ENCODE data around the gene CRIP1. TPM values are rescaled to one million over a fixed set of nuclear protein-coding genes. Genes with fewer than 3 reads are reported as not detected.

The CRIP1 gene
- total RNA-seq, 1 experiment from 2014 or later: 48.7 TPM

GRCh38 chr14:105525326-105525725 is 38.6 kb downstream of the CRIP1 start:
- ChIA-PET POLR2A (ENCODE audit: unreplicated experiment) (no interaction called here), CTCF (interaction anchor here (0.7 kb wide), 1 partner anchor 318 kb away, joined by 4 read pairs; no protein-coding TSS in a partner anchor)
- Histone ChIP-seq H3K9ac (ENCODE audit: low read length) (no peak overlapping the region), H3K27me3 (ENCODE audit: low read length) (no peaks in the 10 kb centered on the region), H3K4me3 (ENCODE audit: low read length) (no peak overlapping the region), H4K20me1 (ENCODE audit: low read length) (no peaks in the 10 kb centered on the region), H3K4me1 (ENCODE audit: insufficient read depth, low read length) (peaks cover 10% of the 10 kb centered on the region; the same call in 1 of the 2 replicates), H3K36me3 (ENCODE audit: low read depth, low read length) (no peaks in the 10 kb centered on the region), H2AFZ (ENCODE audit: low read length) (no peak overlapping the region), H3K9me3 (ENCODE audit: low read length) (no peaks in the 10 kb centered on the region), H3F3A (ENCODE audit: low read length, unreplicated experiment) (no peaks in the 10 kb centered on the region), H3K9me2 (replicated peaks; ENCODE audit: low read length) (no peaks in the 10 kb centered on the region), H3K79me2 (ENCODE audit: low read length) (peaks cover 9% of the 10 kb centered on the region; the same call in 1 of the 2 replicates), H3K27ac (ENCODE audit: low read length) (no peak overlapping the region), H3K4me2 (ENCODE audit: low read length) (no peak overlapping the region)
- ATAC-seq (no peak), DNase-seq (no peak)
- TF ChIP-seq EZH2 (IDR thresholded peaks at IDR 0.05; ENCODE audit: low read length, unreplicated experiment): no peak
- TF ChIP-seq, protein P1, sequence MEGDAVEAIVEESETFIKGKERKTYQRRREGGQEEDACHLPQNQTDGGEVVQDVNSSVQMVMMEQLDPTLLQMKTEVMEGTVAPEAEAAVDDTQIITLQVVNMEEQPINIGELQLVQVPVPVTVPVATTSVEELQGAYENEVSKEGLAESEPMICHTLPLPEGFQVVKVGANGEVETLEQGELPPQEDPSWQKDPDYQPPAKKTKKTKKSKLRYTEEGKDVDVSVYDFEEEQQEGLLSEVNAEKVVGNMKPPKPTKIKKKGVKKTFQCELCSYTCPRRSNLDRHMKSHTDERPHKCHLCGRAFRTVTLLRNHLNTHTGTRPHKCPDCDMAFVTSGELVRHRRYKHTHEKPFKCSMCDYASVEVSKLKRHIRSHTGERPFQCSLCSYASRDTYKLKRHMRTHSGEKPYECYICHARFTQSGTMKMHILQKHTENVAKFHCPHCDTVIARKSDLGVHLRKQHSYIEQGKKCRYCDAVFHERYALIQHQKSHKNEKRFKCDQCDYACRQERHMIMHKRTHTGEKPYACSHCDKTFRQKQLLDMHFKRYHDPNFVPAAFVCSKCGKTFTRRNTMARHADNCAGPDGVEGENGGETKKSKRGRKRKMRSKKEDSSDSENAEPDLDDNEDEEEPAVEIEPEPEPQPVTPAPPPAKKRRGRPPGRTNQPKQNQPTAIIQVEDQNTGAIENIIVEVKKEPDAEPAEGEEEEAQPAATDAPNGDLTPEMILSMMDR (conservative IDR thresholded peaks at IDR 0.05; ENCODE audit: low read depth, low read length): no peak
- no peak for TF ChIP-seq EZH2phosphoT487 (IDR thresholded peaks at IDR 0.05; ENCODE audit: borderline replicate concordance, low read length)
- no TSS peak for BruUV-seq (replicated peaks)
- intact Hi-C loops (cut with micrococcal nuclease): no loop called here

GRCh38 chr14:105525861-105526775 is 39.4 kb downstream of the CRIP1 start, which contains the start of gene TMEM121:
Gene TMEM121 (plus strand): TSS chr14:105526583. CDS start chr14:105528835, 2,252 bp downstream.
- ATAC-seq (peak; percentile 36), DNase-seq (no peak)
- Histone ChIP-seq H3K4me2 (ENCODE audit: low read length) (peak within 1 kb of the TSS; percentile 94), H3F3A (ENCODE audit: low read length, unreplicated experiment) (no peaks in the 10 kb centered on the region), H3K9ac (ENCODE audit: low read length) (peak within 1 kb of the TSS; percentile 74), H3K36me3 (ENCODE audit: low read depth, low read length) (no peaks in the 10 kb centered on the region), H3K27me3 (ENCODE audit: low read length) (no peaks in the 10 kb centered on the region), H3K9me2 (replicated peaks; ENCODE audit: low read length) (no peaks in the 10 kb centered on the region), H3K9me3 (ENCODE audit: low read length) (no peaks in the 10 kb centered on the region), H3K79me2 (ENCODE audit: low read length) (peaks cover 9% of the 10 kb centered on the region; the same call in 1 of the 2 replicates), H3K4me3 (ENCODE audit: low read length) (peak within 1 kb of the TSS; percentile 75), H4K20me1 (ENCODE audit: low read length) (no peaks in the 10 kb centered on the region), H3K27ac (ENCODE audit: low read length) (no peak within 1 kb of the TSS), H3K4me1 (ENCODE audit: insufficient read depth, low read length) (peaks cover 10% of the 10 kb centered on the region; the same call in 1 of the 2 replicates), H2AFZ (ENCODE audit: low read length) (peak within 1 kb of the TSS; percentile 82)
- POLR2A ChIA-PET (ENCODE audit: unreplicated experiment): no interaction called here
- BruUV-seq (replicated peaks): no TSS peak
- CTCF ChIA-PET: no interaction called here
- intact Hi-C loops (cut with micrococcal nuclease): no loop called here
- TF ChIP-seq EZH2phosphoT487 (IDR thresholded peaks at IDR 0.05; ENCODE audit: borderline replicate concordance, low read length) (no peak), EZH2 (IDR thresholded peaks at IDR 0.05; ENCODE audit: low read length, unreplicated experiment) (no peak)
- TF ChIP-seq, protein P1 (conservative IDR thresholded peaks at IDR 0.05; ENCODE audit: low read depth, low read length): no peak
